HG03060 (cell line): ENCODE measurements around the gene GRIK4.

ENCODE experiments used
- ATAC-seq: cut with Tn5 transposase; IDR thresholded peaks from one replicate; pipeline ENCODE4 v1.9.1; 2021; ENCODE audit warnings: low read depth, moderate number of reproducible peaks; ENCODE audit not compliant: unreplicated experiment

The GRIK4 gene

DNA sequence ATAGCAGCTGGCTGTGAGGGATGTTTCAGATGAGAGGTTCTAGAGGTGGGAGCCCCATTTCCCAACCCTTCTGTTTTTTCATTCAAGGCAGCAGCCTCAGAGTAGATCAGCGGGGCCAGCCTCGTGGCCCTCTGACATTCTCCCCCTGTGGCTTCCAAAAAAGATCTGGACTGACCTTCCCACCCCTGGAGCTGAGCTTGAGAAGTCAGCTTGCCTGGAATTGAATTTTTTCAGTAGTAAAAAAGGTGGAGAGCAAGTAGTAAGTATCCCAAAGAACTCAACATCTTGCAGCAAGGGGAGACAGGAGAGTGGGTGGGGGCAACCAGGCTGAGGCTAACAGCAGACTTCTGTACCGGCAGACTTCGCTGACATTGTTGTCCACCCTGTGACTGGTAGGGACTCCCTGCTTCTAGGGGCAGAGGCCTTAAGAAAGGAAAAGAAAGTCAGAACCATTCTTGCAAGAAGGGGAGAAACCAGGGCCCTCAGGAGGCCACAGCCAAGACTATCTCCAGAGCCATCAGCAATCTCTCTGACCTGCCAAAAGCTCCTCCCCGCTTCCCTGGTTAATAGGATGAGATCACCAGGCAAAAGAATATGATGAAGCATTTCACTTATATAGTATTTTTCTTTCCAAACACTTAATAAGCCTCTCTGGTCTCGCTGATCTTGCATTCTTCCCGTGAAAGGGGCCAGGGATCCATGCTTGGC is 2.0 kb upstream of the GRIK4 start:
- ATAC-seq: no peak

- ATAC-seq: no peak
Measured at GRCh38 chr11:120510406-120511115, 987 bp upstream of the GRIK4 start.

DNA sequence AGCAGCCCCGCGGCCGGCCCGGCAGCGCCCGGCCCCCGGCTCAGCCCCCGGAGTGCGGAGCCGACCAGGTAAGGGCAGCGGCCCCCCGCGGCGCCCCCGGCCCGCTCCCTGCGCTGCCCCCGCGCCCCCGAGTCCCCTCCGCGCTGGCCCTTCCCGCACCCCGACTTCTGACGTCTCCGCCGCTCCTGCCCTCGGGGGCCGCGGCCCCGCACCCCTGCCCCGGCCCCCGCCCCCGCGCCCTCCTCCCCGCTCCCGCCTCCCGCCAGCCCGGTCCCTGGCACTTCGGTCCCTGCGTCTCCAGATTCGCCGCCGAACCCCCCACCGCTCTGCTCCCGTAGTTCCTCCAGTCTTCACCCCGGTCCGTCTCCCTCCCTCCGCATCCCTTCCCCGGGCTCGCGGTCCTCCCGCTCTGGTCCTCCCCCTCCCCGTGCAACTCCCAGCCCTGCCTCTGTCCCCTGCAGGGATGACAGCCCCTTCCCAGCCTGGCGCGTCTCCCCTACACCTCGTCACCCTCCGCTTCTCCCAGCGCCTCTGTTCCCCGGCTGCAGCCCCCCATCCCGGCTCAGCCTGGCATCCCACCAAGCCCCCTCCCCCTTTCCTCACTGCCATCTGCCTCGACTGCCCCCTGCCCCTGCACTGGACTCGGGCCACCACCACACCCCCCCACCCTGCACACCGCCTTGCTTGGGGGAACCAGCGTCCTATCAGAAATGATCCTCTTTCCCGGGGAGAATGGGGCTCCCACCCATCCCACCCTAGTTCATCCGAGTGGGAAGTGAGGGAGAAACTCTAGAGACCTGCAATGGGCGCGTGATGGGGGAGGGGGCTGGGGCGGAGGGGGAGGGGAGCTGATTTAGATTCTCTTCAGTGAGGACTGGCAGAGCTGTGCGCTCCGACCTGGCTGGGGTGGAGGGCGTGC is 531 bp downstream of the GRIK4 start:
- no peak for ATAC-seq

DNA sequence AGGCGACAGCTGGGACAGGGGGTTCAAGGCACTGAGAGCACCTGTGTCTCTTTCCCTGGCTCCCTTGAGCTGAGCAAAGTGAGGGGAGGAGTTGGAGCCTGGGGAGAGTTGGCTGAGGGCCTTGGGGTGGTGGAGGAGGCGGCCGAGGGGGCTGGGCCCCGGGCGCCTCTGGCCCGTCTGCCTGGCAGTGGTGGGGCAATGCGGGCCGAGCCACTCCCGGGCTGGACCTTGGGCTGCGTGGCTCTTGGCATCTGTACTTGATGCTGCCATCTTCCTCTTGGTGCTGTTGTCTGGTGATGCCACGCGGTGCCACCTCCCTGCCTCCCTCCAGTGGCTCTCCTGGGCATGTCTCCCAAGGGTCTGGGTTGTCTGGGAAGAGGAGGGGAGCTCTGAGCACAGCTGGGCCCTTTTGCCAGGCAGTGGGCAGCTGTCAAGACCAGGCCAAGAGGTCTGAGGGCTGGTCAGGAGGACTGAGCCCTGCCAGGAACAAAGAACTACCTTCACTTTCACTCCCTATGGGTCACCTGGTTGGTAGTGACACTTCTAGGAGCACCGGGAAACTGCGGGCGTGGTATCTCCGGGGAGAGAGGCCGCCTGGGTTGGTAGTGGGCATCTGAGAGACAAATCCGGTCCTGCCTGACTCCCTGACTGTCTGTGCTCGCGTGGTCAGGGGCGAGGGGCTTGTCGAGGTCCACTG is 1.3 kb downstream of the GRIK4 start:
- ATAC-seq: no peak

DNA sequence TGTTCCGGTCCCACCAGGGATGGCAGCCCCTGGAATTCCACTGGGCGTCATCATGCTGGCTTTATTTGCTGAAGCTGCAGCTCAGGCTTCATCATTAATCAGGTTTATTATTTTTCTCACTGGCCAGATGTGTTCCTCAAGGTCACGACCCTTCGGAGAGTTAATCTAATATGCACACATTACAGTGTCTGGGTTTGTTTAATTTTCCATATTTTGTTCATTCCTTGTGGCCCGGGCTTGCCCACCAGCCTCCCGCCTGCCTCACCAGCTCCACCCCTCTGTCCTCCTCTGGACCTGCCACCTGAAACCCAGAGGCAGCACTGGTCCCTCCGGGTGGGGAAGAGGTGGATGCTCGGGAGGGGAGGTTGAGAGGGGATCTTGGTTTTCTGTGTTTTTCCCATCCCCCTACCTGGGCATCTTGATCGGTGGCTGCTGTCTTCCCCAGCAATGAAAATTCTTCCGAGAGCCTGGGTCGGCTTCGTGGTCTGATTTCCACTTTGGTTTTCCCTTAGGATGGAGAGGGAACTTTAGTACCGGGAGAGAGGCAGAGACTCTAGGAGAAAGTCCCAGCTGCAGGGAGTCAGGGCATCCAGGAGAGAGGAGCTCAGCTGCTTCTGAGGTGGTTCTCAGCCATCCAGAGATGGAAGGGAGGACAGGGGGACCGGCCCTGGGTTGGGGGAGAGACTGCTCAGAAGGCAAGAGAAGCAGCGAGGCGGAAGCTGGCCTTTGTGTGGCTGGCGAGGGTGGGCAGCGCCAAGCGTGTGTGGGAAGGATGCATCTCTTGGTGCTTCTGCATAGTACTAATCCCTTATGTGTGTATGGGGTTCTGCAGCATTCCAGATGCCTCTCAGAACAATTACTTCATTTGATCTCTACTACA is 2.1 kb downstream of the GRIK4 start:
- no peak for ATAC-seq

DNA sequence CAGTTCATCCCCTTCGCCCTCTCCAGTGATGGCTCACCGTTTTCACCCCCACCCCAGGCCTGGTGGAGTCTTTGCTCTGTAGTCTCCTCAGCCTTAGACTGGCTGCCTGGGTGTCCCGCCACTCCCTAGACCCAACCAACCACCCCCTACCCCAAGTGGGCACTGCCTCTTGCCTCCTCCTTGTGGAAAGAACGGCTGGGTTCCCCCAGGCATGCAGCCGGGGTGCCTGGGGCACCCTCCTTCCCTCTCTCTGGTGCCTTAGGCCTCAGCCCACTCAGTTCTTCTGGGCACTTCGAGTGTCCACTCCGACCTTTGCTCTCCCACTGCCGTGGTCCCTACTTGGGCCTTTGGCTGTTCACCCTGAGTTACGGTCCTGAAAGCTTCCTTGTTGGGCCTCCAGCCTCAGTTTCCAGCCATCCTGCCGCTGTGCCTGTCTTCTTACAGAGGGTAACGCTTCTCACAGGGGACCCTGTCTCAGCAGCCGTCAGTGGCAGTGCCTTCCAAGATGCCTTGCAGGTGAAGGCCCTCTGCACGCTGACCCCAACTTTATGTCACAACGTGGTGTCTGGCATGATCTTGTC is 3.1 kb downstream of the GRIK4 start:
- no peak for ATAC-seq

GRCh38 chr11:120515186-120515723 is 3.7 kb downstream of the GRIK4 start:
- no peak for ATAC-seq

DNA sequence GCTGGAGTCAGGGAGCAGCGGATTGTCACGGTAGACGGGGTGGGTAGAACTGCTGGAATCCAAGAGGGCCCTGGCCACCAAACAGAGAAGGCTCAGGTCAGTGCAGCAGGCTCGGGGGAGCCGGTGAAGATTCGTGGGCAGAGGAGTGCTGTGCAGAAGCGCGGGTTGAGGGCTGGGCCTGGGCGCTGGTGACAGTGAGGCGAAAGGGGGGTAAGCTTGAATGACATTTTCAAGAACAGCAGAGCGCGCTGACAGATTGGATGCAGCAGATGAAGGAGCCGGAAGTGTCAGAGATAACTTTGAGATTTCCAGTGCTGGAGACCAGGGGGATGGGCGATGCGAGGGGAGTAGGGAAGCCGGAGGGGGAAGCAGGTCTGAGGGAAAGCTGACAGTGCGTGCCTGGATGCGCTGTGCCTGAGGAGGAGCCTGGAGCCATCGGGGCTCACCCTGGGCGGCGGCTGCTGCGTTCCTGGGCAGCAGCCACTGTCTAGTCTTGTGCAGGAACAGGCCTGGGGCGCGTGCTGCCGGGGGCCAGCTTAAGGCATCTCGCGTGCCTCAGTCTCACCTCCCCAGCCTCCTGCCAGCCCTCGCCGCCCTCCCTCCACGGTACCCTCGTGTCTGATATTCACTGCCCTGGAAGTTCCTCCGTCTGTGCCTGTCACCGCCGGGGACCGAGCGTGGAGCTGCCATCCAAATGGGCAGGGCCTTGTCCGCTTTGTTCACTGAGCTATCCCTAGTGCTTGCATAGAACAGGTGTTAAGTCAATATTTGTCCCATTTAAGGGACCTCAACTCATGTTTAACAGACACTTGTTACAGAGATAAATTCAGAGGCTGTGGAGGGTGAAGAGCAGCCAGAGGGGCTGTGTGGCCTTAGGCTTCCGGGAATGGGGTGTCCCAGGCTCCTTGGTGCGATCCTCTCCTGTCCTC is 5.2 kb downstream of the GRIK4 start:
- ATAC-seq: no peak

- ATAC-seq: no peak
Measured at GRCh38 chr11:120517390-120517761, 5.8 kb downstream of the GRIK4 start.

- no peak for ATAC-seq
Measured at GRCh38 chr11:120517801-120518291, 6.3 kb downstream of the GRIK4 start.

GRCh38 chr11:120518356-120518755 is 6.8 kb downstream of the GRIK4 start:
- no peak for ATAC-seq

GRCh38 chr11:120519474-120519873 is 7.9 kb downstream of the GRIK4 start:
- no peak for ATAC-seq

DNA sequence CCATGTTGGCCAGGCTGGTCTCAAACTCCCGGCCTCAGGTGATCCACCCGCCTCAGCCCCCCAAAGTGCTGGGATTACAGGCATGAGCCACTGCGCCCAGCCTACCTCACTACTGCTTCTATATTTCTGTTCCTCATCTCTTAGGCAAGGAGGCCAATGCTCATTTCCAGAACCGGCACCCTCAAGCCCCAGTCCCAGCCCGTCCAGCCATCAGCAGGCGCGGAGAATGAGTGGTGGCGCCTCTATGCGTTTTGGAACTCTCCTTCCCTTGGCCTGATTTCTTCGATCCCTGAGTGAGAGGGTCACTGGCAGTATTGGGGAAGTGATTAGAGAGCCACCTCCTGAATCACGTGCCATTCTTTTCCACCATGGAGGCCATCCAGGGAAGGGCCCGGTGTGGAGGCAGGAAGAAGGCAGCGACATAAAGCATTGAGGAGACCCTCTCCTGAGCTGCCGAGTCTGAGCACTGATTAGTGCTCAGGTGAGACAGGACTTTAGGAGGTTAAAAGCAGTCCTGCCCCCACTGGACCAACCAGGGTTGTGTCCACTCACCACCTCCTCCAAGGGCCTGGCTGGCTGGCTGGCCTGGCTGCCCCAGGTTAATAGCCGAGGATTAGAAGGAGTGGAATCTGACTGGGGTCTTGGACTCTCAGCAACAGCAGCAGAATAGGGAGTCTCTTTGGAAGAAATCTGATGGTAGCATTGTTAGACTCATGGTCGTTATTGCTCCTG is 8.7 kb downstream of the GRIK4 start:
- ATAC-seq: no peak

DNA sequence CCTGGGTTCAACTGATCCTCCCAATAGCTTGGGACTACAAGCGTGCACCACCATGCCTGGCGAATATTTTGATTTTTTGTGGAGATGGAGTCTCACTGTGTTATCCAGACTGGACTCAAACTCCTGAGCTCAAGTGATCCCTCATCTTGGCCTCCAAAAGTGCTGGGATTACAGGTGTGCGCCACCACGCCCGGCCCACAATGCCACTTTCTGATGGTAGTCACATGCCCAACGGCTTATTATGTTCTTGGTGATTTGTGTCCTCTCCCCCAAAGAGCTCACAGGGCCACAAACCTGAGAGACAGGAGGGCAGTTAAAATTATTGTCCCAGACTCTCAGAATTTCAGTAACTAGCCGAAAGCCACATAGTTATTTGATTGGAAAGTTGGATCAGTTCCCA is 9.6 kb downstream of the GRIK4 start:
- no peak for ATAC-seq

DNA sequence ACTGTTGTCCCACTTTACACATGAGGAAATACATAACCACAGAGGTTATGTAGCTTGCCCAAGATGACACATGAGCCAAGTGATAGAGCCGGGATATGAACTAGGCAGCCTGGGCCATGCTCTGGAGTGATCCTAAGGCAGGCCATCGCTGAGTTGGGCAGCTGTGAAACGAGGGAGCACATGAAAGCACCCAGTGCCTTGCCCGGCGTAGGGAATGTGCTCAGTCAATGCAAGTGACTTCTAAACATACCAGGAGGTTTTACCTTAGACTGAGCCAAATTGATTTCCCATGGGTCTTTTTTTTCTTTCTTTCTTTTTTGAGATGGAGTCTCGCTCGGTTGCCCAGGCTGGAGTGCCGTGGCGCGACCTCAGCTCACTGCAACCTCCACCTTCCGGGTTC is 10.5 kb downstream of the GRIK4 start:
- no peak for ATAC-seq

GRCh38 chr11:120522736-120523135 is 11.2 kb downstream of the GRIK4 start:
- ATAC-seq: no peak

DNA sequence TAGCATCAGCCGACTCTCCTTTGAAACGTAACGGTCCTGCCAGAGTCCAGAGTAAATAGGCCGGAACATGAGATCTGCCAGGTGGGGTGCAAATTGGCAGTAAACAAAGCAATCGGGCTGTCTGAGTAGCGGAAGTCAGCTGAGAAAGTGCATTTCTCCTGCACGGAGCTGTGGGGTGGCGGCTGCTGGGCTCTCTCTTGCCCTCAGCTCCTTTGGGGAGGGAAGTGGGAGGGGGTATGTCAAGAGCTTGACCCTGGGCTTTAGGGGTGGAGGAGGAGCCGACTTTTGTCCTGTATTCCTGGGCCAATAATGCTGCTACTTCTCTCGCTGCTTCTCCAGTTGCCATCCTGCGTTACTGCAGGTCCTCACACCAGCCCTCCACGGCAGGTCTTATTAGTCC is 11.6 kb downstream of the GRIK4 start:
- no peak for ATAC-seq
